ENCODE measurements around the gene HOXA6.

HOXA6 gene

DNA sequence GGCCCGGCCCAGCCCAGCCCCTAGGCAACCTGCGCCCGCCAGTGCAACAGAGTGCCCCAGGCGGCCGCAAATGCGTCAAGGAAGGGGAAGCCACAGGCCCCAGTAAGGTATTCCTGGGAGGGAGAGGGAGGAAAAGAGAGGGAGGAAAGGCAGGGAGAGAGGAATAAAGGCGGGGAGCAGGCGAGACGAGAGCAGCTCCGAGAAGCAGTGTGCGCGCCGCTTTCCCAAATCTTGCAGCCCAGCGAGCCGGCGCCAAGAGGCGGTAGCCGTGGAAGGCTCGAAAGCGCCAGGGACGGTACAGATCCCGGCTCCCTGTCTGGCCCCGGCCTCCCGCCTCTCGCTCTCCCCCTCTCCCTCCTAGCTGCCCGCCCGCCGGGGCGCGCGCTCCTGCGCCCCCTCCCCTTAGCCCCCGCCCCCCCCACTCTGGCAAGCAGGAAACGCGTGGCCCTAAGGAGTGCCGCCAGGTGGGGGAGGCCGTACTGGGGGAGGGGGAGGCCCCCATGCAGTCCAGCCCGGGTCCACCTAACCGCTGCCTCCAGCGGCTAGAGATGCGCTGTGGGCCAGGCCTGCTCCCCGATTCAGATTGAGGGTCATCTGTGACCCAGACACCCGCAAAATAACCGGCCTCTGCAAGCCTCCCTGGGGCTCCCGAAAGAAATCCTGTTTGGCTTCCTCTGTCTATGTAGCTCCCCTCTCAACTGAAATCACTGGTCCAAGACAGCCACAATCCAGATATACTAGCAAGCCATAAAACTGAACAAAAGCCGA is 22.3 kb upstream of the HOXA6 start:
- peak overlapping the region; percentile 54 for H3K4me3 ChIP-seq (ENCODE audit: severe bottlenecking)
- TF ChIP-seq, protein P1, sequence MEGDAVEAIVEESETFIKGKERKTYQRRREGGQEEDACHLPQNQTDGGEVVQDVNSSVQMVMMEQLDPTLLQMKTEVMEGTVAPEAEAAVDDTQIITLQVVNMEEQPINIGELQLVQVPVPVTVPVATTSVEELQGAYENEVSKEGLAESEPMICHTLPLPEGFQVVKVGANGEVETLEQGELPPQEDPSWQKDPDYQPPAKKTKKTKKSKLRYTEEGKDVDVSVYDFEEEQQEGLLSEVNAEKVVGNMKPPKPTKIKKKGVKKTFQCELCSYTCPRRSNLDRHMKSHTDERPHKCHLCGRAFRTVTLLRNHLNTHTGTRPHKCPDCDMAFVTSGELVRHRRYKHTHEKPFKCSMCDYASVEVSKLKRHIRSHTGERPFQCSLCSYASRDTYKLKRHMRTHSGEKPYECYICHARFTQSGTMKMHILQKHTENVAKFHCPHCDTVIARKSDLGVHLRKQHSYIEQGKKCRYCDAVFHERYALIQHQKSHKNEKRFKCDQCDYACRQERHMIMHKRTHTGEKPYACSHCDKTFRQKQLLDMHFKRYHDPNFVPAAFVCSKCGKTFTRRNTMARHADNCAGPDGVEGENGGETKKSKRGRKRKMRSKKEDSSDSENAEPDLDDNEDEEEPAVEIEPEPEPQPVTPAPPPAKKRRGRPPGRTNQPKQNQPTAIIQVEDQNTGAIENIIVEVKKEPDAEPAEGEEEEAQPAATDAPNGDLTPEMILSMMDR (IDR thresholded peaks at IDR 0.05; ENCODE audit: poor library complexity, severe bottlenecking): no peak
- peaks cover 6% of the 10 kb centered on the region; the same call in 1 of the 2 replicates for H3K36me3 ChIP-seq (ENCODE audit: low read depth)
- H3K27ac ChIP-seq (ENCODE audit: poor library complexity, severe bottlenecking): peak overlapping the region; percentile 93
- DNase-seq (ENCODE audit: low spot score) (peak; percentile 73), ATAC-seq (ENCODE audit: low read depth) (peak; percentile 3)
- peaks cover 7% of the 10 kb centered on the region for H3K4me1 ChIP-seq (ENCODE audit: insufficient read depth, poor library complexity, severe bottlenecking)
- no peaks in the 10 kb centered on the region for H3K27me3 ChIP-seq (ENCODE audit: insufficient read depth, poor library complexity, severe bottlenecking)
- no peaks in the 10 kb centered on the region for H3K9me3 ChIP-seq (ENCODE audit: severe bottlenecking)

- Histone ChIP-seq H3K4me1 (ENCODE audit: insufficient read depth, poor library complexity, severe bottlenecking) (peaks cover 5% of the 10 kb centered on the region), H3K27ac (ENCODE audit: poor library complexity, severe bottlenecking) (peak overlapping the region; percentile 93), H3K4me3 (ENCODE audit: severe bottlenecking) (peak overlapping the region; percentile 54), H3K9me3 (ENCODE audit: severe bottlenecking) (no peaks in the 10 kb centered on the region), H3K27me3 (ENCODE audit: insufficient read depth, poor library complexity, severe bottlenecking) (no peaks in the 10 kb centered on the region), H3K36me3 (ENCODE audit: low read depth) (peaks cover 14% of the 10 kb centered on the region)
- TF ChIP-seq, protein P1 (IDR thresholded peaks at IDR 0.05; ENCODE audit: poor library complexity, severe bottlenecking): peak; percentile 27
- ATAC-seq (ENCODE audit: low read depth): no peak
- DNase-seq (ENCODE audit: low spot score): no peak
Measured at GRCh38 chr7:27168265-27168947, 20.8 kb upstream of the HOXA6 start.

DNA sequence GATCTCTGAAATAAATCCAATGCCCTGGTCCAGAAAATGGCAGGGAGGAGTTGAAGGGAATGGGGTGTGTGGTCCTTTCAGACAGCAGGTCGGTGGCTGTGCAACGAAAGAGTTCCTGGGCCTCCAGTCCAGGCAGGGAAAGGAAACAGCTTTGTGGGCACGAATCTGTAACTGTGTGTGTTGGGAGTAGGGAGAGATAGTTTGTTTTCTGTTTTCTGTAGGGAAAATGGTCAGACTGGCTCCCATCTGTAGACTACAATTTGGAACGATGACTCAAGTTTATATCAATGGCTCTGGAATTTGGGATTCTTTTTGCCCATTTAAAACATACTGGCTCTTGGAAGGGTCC is 20.3 kb upstream of the HOXA6 start:
- peak overlapping the region; percentile 93 for H3K27ac ChIP-seq (ENCODE audit: poor library complexity, severe bottlenecking)
- TF ChIP-seq, protein P1 (IDR thresholded peaks at IDR 0.05; ENCODE audit: poor library complexity, severe bottlenecking): no peak
- H3K4me1 ChIP-seq (ENCODE audit: insufficient read depth, poor library complexity, severe bottlenecking): peaks cover 5% of the 10 kb centered on the region
- H3K36me3 ChIP-seq (ENCODE audit: low read depth): peaks cover 19% of the 10 kb centered on the region
- H3K9me3 ChIP-seq (ENCODE audit: severe bottlenecking): no peaks in the 10 kb centered on the region
- DNase-seq (ENCODE audit: low spot score): no peak
- ATAC-seq (ENCODE audit: low read depth): no peak
- no peaks in the 10 kb centered on the region for H3K27me3 ChIP-seq (ENCODE audit: insufficient read depth, poor library complexity, severe bottlenecking)
- H3K4me3 ChIP-seq (ENCODE audit: severe bottlenecking): peak overlapping the region; percentile 54

- peaks cover 25% of the 10 kb centered on the region for H3K36me3 ChIP-seq (ENCODE audit: low read depth)
- DNase-seq (ENCODE audit: low spot score) (no peak), ATAC-seq (ENCODE audit: low read depth) (no peak)
- H3K27ac ChIP-seq (ENCODE audit: poor library complexity, severe bottlenecking): peak overlapping the region; percentile 93
- peaks cover 5% of the 10 kb centered on the region for H3K4me1 ChIP-seq (ENCODE audit: insufficient read depth, poor library complexity, severe bottlenecking)
- peak overlapping the region; percentile 54 for H3K4me3 ChIP-seq (ENCODE audit: severe bottlenecking)
- H3K9me3 ChIP-seq (ENCODE audit: severe bottlenecking): no peaks in the 10 kb centered on the region
- H3K27me3 ChIP-seq (ENCODE audit: insufficient read depth, poor library complexity, severe bottlenecking): no peaks in the 10 kb centered on the region
- TF ChIP-seq, protein P1 (IDR thresholded peaks at IDR 0.05; ENCODE audit: poor library complexity, severe bottlenecking): no peak
Measured at GRCh38 chr7:27166531-27167505, 19.2 kb upstream of the HOXA6 start.

Measured in RWPE2 (cell line).